Skeletal muscle tissue (tissue), 4 donors: ENCODE results near the gene HIVEP3. TPM values are rescaled to one million over a fixed set of nuclear protein-coding genes. Genes with fewer than 3 reads are reported as not detected.
A peak's percentile ranks its signal among the peaks of the same experiment; 100 is the strongest.

Experiments
- H3K27ac ChIP-seq: one replicate; pipeline ENCODE4 v1.7.0; 2013; ENCODE audit warnings: mild to moderate bottlenecking, low read depth, low read length, inconsistent platforms
- H3K27me3 ChIP-seq, 3 donors: one replicate each; pipeline ENCODE4 v1.7.0; 2013; ENCODE audit warnings: low read length in 3 of 3; ENCODE audit not compliant: control insufficient read depth in 3 of 3, insufficient read depth in 3 of 3
- H3K36me3 ChIP-seq, 3 donors: one replicate each; pipeline ENCODE4 v1.7.0; 2013; ENCODE audit warnings: low read length in 3 of 3; ENCODE audit not compliant: control insufficient read depth in 3 of 3, insufficient read depth in 3 of 3
- H3K4me1 ChIP-seq, 3 donors: one replicate each; pipeline ENCODE4 v1.7.0; 2013; ENCODE audit warnings: low read length in 3 of 3, mild to moderate bottlenecking in 3 of 3; ENCODE audit not compliant: control insufficient read depth in 3 of 3, insufficient read depth in 3 of 3
- H3K4me3 ChIP-seq, 3 donors: one replicate each; pipeline ENCODE4 v1.7.0; 2013; ENCODE audit warnings: low read length in 3 of 3
- H3K9ac ChIP-seq, 3 donors: one replicate each; pipeline ENCODE4 v1.7.0; 2013; ENCODE audit warnings: low read length in 3 of 3, mild to moderate bottlenecking in 3 of 3, moderate library complexity in 2 of 3, low read depth in 1 of 3
- H3K9me3 ChIP-seq, 3 donors: one replicate each; pipeline ENCODE4 v1.7.0; 2013; ENCODE audit warnings: low read length in 3 of 3; ENCODE audit not compliant: control insufficient read depth in 3 of 3
- total RNA-seq: library from RNA; depleted of rRNA; stranded (reverse); fragments of >200 nt; gene quantifications from one replicate; pipeline ENCODE4 v1.2.3, GENCODE V29; 2014
- donor health status: Osteomylitis.

Gene HIVEP3
- total RNA-seq, 1 donor from 2014 or later: 0.52 TPM

DNA sequence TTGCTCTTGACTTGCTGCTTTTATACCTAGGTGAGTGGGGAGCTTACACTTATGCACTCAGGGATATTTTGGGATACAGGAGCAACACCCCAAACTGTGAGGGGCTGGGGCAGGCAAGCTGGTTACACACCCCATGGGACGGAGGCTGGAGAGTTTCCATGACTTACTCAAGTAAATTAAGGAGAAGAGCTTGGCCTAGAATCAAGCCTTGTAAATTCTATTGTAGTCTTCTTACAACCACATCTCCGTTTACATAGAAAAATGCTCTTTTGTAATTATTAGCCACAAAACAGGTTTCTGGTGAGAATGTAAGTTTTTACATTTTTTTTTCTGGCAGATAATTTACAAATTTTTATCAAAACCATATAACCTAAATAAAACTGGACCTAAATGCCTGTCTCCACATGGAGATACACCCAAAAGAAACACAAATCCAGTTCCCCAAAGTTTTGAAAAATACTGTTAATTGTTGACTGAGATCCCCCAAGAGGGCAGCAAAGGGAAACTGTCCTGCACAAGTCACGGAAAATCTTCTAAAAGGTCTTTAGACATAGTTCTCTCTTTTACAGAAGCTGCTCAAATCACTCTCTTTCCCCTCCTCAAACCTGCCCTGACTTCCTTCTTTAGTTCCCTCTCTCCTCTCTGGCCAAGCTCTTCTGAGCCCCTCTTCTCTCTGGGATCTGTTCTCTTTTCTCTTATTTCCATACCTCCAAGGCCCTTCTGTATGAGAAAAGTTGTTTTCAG, 134.0 kb downstream of the HIVEP3 start:
- H3K27me3 ChIP-seq: no peaks in the 10 kb centered on the region
- peaks cover 0 to 22% (median 15%) of the 10 kb centered on the region in 3 donors for H3K4me1 ChIP-seq
- H3K4me3 ChIP-seq: no peak overlapping the region

DNA sequence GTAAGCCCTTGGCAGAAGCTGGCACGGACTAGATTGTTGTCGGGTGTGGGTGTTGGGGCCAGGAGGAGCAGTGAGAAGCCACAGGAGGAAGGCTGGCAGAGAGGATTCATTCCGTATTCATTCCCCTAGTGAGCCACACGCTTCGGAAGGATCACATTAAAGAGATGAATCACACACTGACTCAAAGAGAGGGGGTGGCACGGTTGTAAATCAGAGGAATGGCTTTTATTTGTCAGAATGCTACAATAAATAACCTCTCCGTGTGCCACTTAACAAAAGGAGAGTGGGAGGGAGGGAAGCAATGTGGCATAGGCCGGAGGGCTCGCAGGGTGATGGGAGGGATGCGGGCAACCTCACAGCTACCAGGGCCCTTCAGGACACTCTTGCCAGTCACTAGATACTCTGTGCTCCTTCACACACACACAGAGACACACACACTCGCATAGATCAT, 135.5 kb downstream of the HIVEP3 start:
- Histone ChIP-seq H3K36me3 (no peaks in the 10 kb centered on the region), H3K9me3 (no peaks in the 10 kb centered on the region), H3K9ac (peak overlapping the region in 1 of 3 donors; percentile 10), H3K27me3 (no peaks in the 10 kb centered on the region), H3K4me1 (peaks cover 0 to 22% (median 15%) of the 10 kb centered on the region in 3 donors), H3K4me3 (peak overlapping the region in 2 of 3 donors; percentile 35 to 42), H3K27ac (no peak overlapping the region)

More for the DNA sequence above, 134.0 kb downstream of the HIVEP3 start:
- Histone ChIP-seq H3K36me3 (no peaks in the 10 kb centered on the region), H3K9me3 (no peaks in the 10 kb centered on the region), H3K27ac (no peak overlapping the region), H3K9ac (no peak overlapping the region)

DNA sequence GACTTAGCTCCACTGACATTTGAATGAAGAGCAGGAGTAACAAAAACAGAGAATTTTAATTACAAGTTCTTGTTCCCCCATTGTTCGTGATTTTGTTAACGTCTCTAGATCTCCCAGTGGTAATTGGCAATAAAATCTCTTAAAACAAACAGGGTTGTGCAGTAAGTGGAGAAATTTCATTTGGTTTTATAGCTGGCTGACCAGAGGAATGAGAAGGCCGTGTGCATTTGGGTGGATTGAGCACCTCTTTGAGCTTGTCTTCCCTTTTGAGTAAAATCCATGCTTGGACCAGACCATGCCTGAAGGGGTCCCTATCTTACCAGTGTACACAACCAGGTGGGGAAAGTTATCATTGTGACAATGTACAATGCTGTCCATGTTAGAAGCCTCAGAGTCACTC, 137.8 kb downstream of the HIVEP3 start:
- H3K27ac ChIP-seq: no peak overlapping the region
- no peak overlapping the region for H3K4me3 ChIP-seq
- H3K4me1 ChIP-seq: peaks cover 0 to 25% (median 19%) of the 10 kb centered on the region in 3 donors
- H3K27me3 ChIP-seq: no peaks in the 10 kb centered on the region
- H3K9me3 ChIP-seq: no peaks in the 10 kb centered on the region
- H3K36me3 ChIP-seq: no peaks in the 10 kb centered on the region
- no peak overlapping the region for H3K9ac ChIP-seq

DNA sequence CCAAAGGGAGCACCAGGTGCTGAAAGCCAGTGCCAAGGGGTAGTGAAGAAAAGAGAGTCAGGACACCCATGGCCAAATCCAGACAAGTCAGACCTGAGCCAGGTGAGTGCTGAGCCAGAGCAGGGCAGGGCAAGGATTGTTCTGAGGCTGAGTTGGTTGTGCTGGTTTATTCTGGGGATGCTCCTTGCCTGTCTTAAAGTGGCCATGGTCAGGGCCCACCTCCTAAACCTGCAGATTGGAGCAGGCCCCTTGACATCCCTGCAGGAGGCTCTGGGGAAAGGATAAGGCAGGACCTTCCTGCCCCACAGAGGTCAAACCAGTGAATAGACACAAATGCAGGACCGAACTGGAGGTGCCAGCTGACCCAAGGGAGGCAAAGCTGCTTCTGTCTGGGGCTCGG, 138.4 kb downstream of the HIVEP3 start:
- Histone ChIP-seq H3K4me1 (peaks cover 0 to 23% (median 19%) of the 10 kb centered on the region in 3 donors), H3K4me3 (no peak overlapping the region), H3K36me3 (no peaks in the 10 kb centered on the region), H3K27me3 (no peaks in the 10 kb centered on the region), H3K27ac (no peak overlapping the region), H3K9ac (no peak overlapping the region), H3K9me3 (no peaks in the 10 kb centered on the region)

DNA sequence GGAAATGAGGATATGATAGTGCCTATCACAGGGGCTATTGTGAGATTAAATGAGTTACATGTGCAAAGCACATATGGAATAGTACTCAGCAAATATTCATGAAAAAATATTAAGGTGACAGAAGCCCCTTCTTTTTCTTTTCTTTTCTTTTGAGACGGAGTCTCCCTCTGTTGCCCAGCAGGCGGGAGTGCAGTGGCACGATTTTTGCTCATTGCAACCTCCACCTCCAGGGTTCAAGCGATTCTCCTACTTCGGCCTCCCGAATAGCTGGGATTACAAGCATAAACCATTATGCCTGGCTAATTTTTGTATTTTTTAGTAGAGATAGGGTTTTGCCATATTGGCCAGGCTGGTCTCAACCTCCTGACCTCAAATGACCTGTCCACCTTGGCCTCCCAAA, 139.4 kb downstream of the HIVEP3 start:
- Histone ChIP-seq H3K9ac (no peak overlapping the region), H3K27me3 (no peaks in the 10 kb centered on the region), H3K27ac (no peak overlapping the region), H3K4me3 (no peak overlapping the region), H3K4me1 (peaks cover 0 to 21% (median 19%) of the 10 kb centered on the region in 3 donors), H3K36me3 (no peaks in the 10 kb centered on the region), H3K9me3 (no peaks in the 10 kb centered on the region)

DNA sequence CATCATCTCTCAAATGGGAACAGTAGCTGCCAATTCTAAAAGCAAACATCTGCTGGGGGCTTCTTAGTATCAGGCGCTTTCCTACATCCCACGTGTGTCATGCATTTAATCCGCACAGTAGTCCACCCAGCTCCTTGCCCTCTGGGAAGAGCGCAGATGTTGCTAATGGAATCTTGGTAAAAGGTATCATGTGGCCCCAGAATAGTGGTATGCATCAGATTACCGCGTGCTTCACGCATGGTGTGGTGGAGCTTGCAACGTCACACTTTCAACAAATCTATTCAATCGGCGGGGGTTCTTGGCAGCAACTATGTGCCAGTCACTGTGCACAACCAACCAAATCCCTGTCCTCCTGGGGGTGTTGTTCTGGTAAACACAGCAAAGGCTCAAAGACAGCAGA, 141.0 kb downstream of the HIVEP3 start:
- Histone ChIP-seq H3K36me3 (no peaks in the 10 kb centered on the region), H3K27ac (no peak overlapping the region)

DNA sequence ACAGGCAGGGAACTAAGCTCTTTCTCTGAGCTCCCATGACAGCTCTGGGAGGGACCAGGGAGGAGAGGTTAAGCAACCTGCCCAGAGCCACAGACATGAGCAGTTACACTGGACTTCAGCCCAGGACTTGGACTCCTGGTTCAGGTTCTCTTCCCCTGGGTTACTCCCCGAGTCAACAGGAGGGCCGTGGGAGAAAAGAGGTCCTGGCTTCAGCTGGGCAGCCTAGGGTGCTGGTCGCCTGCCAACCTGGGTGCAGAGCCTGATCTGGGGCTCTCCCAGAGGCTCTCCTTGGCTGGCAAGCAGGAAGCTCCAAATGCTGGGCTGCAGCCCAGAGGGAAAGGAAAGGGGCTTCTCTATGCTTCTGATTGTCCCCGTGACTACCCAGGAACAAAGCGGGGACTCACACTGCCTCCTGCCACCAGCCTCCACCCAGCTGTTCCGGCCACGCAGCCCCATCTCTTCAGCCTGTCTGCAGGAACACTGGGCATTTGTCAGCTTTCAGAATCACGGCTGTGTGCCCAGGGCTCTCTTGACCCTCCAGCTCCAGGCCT, 141.8 kb downstream of the HIVEP3 start:
- no peaks in the 10 kb centered on the region for H3K9me3 ChIP-seq
- H3K27me3 ChIP-seq: no peaks in the 10 kb centered on the region
- H3K9ac ChIP-seq: peak overlapping the region in 1 of 3 donors; percentile 16
- H3K4me1 ChIP-seq: peaks cover 2 to 11% (median 8%) of the 10 kb centered on the region in 3 donors
- no peak overlapping the region for H3K27ac ChIP-seq
- no peak overlapping the region for H3K4me3 ChIP-seq
- H3K36me3 ChIP-seq: no peaks in the 10 kb centered on the region

More for the DNA sequence above, 141.0 kb downstream of the HIVEP3 start:
- Histone ChIP-seq H3K9me3 (no peaks in the 10 kb centered on the region), H3K27me3 (no peaks in the 10 kb centered on the region), H3K9ac (no peak overlapping the region), H3K4me1 (peaks cover 0 to 7% (median 5%) of the 10 kb centered on the region in 3 donors), H3K4me3 (no peak overlapping the region)

DNA sequence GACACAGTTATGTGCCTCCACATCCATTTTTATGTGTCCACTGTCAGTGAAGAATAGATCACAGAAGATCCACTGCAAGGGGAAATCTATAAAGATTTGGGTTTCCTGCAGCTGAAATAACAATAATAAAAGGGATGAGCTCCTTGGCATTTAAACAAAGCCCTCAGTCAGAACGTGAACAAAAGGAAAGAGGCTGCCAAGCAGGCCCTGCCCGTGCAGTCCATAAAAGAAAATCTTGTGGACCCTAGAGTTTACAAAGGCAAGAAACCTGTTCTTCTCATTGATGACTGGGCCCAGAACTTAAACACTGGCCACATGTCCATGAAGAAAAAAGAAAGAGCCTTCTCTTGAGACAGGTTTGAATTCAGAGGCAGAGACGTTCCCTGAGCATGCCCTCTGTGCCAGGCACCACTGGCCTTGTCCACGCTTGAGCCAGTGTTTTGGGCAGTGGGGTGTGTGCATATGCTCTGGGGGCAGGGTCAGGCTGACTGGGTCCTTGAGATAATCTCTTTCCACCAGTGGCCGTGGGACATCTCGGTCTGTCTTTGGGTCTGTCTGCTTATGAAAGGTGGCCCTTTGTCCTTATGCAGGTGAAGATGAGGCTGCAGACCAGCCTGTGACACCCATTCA, 142.7 kb downstream of the HIVEP3 start:
- Histone ChIP-seq H3K4me1 (peaks cover 9 to 14% (median 12%) of the 10 kb centered on the region in 3 donors), H3K27me3 (no peaks in the 10 kb centered on the region), H3K4me3 (no peak overlapping the region), H3K36me3 (no peaks in the 10 kb centered on the region), H3K9me3 (no peaks in the 10 kb centered on the region), H3K27ac (no peak overlapping the region), H3K9ac (no peak overlapping the region)

DNA sequence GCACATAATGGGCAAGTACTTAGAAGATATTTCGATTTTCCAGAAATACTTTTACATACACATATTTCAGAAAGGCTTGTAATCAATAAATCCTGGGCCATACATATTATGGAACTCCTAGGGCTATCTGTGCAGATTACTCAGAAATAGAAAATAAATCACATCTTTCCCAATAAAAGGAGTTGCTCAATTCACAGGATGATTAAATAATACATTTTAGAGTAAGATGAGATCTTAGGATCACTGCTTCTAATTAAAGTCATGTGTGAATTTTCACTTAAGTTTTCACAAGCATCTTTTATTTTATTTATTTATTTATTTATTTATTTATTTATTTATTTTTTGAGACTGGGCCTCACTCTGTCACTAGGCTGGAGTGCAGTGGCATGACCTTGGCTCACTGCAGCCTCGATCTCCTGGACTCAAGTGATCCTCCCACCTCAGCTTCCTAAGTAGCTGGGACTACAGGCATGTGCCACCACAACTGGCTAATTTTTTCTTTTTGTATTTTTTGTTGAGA, 144.2 kb downstream of the HIVEP3 start:
- Histone ChIP-seq H3K9ac (no peak overlapping the region), H3K27me3 (no peaks in the 10 kb centered on the region), H3K9me3 (no peaks in the 10 kb centered on the region), H3K27ac (no peak overlapping the region), H3K4me1 (peaks cover 10 to 14% (median 12%) of the 10 kb centered on the region in 3 donors), H3K4me3 (no peak overlapping the region), H3K36me3 (no peaks in the 10 kb centered on the region)

DNA sequence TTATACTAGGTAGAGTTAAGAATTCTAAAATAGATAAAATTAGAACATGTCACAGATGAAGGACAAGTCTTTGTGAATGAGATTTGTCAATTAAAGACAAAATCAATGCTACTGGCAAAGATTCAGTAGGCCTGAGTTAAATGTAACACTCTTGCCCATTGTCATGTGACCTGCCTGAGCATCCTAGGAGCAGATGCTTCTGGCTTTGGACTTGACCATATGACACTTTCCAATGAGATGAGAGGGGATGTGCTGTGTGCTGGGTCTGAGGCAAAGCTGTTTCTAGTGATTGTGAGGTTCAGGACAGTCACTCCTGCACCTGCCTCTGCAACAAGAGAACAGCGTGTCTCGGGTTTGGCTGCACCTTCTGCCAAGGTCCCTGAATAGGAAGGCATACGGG, 144.9 kb downstream of the HIVEP3 start:
- Histone ChIP-seq H3K9me3 (no peaks in the 10 kb centered on the region), H3K4me3 (no peak overlapping the region), H3K4me1 (peaks cover 10 to 14% (median 12%) of the 10 kb centered on the region in 3 donors), H3K9ac (no peak overlapping the region), H3K36me3 (no peaks in the 10 kb centered on the region), H3K27ac (no peak overlapping the region), H3K27me3 (no peaks in the 10 kb centered on the region)
